AG09309 (cell line): ENCODE results near the gene ELMO3.

Experiments used
- DNase-seq: peaks from one replicate; pipeline ENCODE4 v3.0.0-alpha.2; 2010; ENCODE audit warnings: low read depth
- H3K4me3 ChIP-seq: 2 replicates; pipeline ENCODE4 v1.5.1; 2011; ENCODE audit warnings: mild to moderate bottlenecking, low read depth, low read length, moderate library complexity; ENCODE audit not compliant: control insufficient read depth
- TF ChIP-seq, protein P1 (sequence below): IDR thresholded peaks from 2 replicates; pipeline ENCODE4 v1.5.1; 2011; ENCODE audit warnings: mild to moderate bottlenecking, low read depth, low read length, inconsistent platforms; ENCODE audit not compliant: insufficient read depth, control insufficient read depth; ENCODE audit errors: missing control alignments

The ELMO3 gene

DNA sequence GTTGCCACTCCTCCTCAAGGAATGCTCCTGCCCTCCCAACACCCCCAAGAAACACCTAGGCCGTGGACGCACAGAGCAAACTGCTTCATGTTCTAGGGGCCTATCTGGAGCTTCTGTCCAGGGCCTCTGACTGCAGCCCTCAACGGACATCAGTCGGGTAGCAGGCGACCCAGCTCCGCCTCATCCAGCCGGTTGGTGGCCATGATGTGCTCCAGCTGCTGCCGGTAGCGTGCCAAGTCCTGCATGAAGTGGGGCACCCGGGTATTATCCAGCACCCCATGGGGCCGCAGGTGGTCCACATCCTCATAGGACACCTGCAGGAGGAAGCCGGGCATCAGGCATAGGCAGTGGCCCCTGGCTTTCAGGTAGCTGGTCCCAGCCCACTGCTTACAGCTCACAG is 22.3 kb upstream of the ELMO3 start:
- H3K4me3 ChIP-seq, result no peak overlapping the region
- DNase-seq, result no peak
- TF ChIP-seq, protein P1, sequence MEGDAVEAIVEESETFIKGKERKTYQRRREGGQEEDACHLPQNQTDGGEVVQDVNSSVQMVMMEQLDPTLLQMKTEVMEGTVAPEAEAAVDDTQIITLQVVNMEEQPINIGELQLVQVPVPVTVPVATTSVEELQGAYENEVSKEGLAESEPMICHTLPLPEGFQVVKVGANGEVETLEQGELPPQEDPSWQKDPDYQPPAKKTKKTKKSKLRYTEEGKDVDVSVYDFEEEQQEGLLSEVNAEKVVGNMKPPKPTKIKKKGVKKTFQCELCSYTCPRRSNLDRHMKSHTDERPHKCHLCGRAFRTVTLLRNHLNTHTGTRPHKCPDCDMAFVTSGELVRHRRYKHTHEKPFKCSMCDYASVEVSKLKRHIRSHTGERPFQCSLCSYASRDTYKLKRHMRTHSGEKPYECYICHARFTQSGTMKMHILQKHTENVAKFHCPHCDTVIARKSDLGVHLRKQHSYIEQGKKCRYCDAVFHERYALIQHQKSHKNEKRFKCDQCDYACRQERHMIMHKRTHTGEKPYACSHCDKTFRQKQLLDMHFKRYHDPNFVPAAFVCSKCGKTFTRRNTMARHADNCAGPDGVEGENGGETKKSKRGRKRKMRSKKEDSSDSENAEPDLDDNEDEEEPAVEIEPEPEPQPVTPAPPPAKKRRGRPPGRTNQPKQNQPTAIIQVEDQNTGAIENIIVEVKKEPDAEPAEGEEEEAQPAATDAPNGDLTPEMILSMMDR, result no peak

DNA sequence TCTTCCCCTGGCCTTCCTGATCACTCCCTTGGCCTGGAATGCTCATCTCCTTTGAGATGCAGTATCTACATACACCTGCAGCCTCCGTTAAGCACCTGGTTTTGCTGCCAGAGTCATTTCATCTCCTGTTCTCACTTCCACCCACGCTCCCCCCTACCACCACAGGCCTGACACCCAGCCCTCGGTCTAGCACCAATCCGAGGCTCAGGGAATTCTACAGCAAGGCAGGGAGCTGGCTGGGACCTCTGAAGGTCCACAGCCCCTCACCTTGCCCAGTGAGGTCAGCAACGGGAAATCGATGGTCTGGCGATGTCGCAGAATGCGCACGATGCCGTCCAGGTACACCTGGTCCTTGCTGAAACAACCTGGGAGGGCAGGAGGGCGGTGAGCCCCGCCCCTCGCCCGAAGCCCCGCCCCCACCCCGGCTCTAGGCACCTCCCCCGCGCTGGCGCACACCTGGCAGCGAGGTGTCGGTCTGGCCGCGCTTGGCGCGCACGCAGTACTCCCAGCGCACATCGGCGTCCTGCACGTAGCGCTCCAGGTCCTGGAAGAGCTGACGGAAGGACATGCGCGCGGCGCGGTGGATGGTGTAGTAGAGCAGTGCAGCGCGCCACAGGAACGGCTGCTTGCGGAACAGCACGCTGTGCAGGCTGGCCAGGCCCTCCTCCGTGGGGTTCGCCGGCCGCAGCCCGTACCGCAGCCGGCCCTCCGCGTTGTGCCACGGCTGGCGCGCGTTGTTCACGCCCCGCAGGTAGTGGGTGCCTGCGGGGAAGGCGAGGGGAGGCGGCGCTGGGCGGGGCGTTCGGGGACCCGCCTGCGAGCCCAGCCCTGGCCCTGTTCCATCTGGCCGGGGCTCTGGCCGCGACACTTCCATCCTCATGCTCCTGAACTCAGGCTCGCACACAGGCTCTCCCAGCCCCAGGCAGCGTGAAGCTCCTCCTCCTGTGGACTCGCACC is 20.9 kb upstream of the ELMO3 start:
- DNase-seq, result no peak
- TF ChIP-seq, protein P1, result no peak
- H3K4me3 ChIP-seq, result peak overlapping the region; percentile 26

DNA sequence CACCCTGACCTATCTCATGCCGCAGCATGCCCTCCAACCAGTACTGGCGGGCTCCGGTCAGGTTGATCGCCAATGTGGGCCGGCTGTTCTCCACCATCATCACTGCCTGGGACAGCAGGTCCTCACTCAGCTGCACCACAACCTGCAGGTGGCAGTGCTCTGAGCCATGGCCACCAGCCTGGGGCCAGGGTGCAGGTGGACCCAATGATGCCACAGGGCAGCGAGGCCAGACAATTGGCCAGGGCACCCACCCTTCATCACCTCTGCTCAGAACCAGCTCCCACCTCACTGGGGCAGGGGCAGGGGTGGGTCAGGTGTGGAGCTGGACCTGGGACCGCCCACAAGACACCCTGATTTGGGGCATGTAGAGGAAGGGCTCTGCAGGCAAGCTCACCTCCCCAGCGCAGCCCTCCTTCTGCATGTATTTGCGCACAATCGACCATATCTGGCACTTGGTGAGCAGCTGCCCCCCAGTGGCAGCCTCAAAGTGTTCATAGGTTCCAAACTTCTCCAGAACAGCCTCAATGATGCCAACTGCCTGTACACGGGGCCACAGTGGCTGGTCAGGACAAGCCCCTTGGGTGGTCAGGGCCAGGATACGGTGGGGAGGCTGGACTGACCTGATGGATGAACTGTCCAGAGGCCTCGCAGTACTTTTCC is 19.4 kb upstream of the ELMO3 start:
- H3K4me3 ChIP-seq, result no peak overlapping the region
- TF ChIP-seq, protein P1, result no peak
- no peak for DNase-seq

DNA sequence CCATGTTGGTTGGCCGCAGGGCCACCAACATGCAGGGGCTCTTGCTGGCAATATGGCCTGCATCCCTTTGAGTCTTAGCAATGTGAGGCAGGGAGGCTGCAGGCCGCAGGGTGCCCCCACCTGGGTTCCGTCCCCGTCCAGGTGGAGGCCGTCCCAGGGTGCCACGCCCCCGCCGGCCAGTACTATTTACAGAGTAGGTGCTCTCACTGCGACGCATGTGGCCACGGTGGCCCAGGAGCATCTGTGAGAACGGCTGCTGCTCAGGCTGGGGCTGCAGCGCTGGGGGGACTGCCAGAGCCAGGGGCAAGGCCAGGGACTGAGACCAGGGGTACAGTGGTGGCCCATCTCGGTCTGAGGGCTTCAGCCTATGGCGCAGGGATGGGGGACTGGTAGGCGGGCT is 18.8 kb upstream of the ELMO3 start:
- no peak overlapping the region for H3K4me3 ChIP-seq
- TF ChIP-seq, protein P1, result no peak
- no peak for DNase-seq

DNA sequence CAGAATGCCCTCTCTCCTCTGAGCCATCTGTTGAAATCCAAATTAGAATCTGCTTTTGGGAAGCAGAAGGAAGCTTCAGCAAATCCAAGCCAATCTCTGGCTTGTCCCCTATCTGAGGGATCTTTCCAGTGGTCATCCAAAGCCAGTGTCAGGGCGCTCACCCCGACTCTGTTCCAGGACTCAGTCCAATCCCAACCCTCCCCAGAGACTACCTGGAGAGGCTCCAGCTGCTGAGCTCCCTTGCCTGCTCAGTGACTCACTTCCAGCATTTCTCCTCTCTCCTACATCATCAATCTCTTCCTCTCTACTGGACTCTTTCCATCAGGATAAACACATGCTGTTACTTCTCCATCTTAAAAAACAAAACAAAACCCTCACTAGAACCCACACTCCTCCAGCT is 17.6 kb upstream of the ELMO3 start:
- H3K4me3 ChIP-seq, result no peak overlapping the region
- DNase-seq, result peak; percentile 52
- TF ChIP-seq, protein P1, result no peak

DNA sequence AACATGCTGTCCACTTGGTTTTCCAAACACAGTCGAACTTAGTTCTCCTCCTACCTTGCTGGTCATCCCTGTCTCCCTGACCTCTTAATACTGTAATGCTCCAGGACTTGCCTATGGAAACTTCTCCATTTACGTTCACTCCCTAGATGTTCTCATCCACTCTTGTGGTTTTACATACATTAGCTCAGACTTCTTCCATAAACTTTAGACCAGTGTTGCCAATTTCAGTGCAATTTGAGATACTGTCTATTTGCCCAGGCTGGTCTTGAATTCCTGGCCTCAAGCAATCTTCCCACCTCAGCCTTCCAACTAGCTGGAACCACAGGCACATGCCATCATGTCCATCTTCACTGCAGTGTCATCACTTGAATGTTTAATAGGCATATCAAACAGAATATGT is 16.6 kb upstream of the ELMO3 start:
- TF ChIP-seq, protein P1, result no peak
- no peak overlapping the region for H3K4me3 ChIP-seq
- no peak for DNase-seq
